Brain microvascular endothelial cell (primary cell): ENCODE measurements around the gene SPNS2.

Source experiments
- DNase-seq: peaks from one replicate; pipeline ENCODE4 v3.0.0-alpha.2; 2020
- H3K27ac ChIP-seq: fragments of 250-450 bp; sonication (Bioruptor Pico); 2 replicates; pipeline ENCODE4 v1.5.1; 2020; ENCODE audit warnings: mild to moderate bottlenecking, moderate library complexity
- H3K27me3 ChIP-seq: fragments of 250-450 bp; sonication (Bioruptor Pico); replicated peaks from 2 replicates; pipeline ENCODE4 v1.5.1; 2020; ENCODE audit warnings: mild to moderate bottlenecking
- H3K36me3 ChIP-seq: fragments of 250-450 bp; sonication (Bioruptor Pico); replicated peaks from 2 replicates; pipeline ENCODE4 v1.5.1; 2020; ENCODE audit warnings: mild to moderate bottlenecking
- H3K4me3 ChIP-seq: 2 replicates; pipeline ENCODE4 v1.5.1; 2011; ENCODE audit warnings: low read depth, mild to moderate bottlenecking, control low read depth, low read length, moderate library complexity
- CTCF ChIP-seq: IDR thresholded peaks from 2 replicates; pipeline ENCODE4 v1.5.1; 2011; ENCODE audit warnings: low read depth, mild to moderate bottlenecking, moderate library complexity, low read length, control low read depth, inconsistent platforms; ENCODE audit errors: missing control alignments
- in situ Hi-C: cut with HindIII; loops from 2 replicates; pipeline ENCODE4 v1.10.0; 2017; ENCODE audit warnings: low sequenced_read_pairs, low pct_ligation_motif_present

The SPNS2 gene

GRCh38 chr17:4551141-4551540 lies 52.5 kb downstream of the SPNS2 start:
- no peak for DNase-seq
- Histone ChIP-seq H3K36me3 (peaks cover 63% of the 10 kb centered on the region), H3K27ac (no peak overlapping the region), H3K4me3 (no peak overlapping the region), H3K27me3 (no peaks in the 10 kb centered on the region)
- TF ChIP-seq CTCF = peak; percentile 33
- in situ Hi-C loops = no loop called here

GRCh38 chr17:4551796-4552525 lies 53.3 kb downstream of the SPNS2 start:
- TF ChIP-seq CTCF = no peak
- no peak overlapping the region for H3K27ac ChIP-seq
- in situ Hi-C loops = no loop called here
- DNase-seq = no peak
- peaks cover 58% of the 10 kb centered on the region for H3K36me3 ChIP-seq
- H3K27me3 ChIP-seq = no peaks in the 10 kb centered on the region
- no peak overlapping the region for H3K4me3 ChIP-seq

- Histone ChIP-seq H3K4me3 (peak overlapping the region; percentile 97), H3K27me3 (no peaks in the 10 kb centered on the region), H3K36me3 (peaks cover 41% of the 10 kb centered on the region), H3K27ac (no peak overlapping the region)
- no peak for TF ChIP-seq CTCF
- no peak for DNase-seq
- in situ Hi-C loops = no loop called here
These were observed 55.0 kb downstream of the SPNS2 start for GRCh38 chr17:4553669-4554068.

- Histone ChIP-seq H3K36me3 (peaks cover 33% of the 10 kb centered on the region), H3K4me3 (peak overlapping the region; percentile 97), H3K27ac (peak overlapping the region; percentile 1), H3K27me3 (no peaks in the 10 kb centered on the region)
- no peak for DNase-seq
- in situ Hi-C loops = no loop called here
- TF ChIP-seq CTCF = no peak
These were observed 55.8 kb downstream of the SPNS2 start for GRCh38 chr17:4554441-4554996.

- H3K27ac ChIP-seq = peak within 1 kb of the TSS; percentile 46
- in situ Hi-C loops = no loop called here
- H3K27me3 ChIP-seq = no peaks in the 10 kb centered on the region
- H3K4me3 ChIP-seq = peak within 1 kb of the TSS; percentile 97
- H3K36me3 ChIP-seq = peaks cover 28% of the 10 kb centered on the region
- DNase-seq = peak; percentile 89
- peak; percentile 32 for TF ChIP-seq CTCF
These were observed 56.5 kb downstream of the SPNS2 start, which contains the start of gene MYBBP1A for GRCh38 chr17:4554997-4555799. MYBBP1A (minus strand) TSS chr17:4555384; CDS start chr17:4555324, 60 bp downstream.
